ENCODE data around the gene GBX1.

- TF ChIP-seq CTCF (IDR thresholded peaks at IDR 0.05; ENCODE audit: low read depth, low read length) (no peak), POLR2A (IDR thresholded peaks at IDR 0.05; ENCODE audit: extremely low read depth, insufficient read length) (no peak)
Measured at GRCh38 chr7:151181011-151181431, 13.5 kb upstream of the GBX1 start.
